Natural killer cell treated with Interleukin-12 subunit alpha and Interleukin-12 subunit beta and Interleukin-15 and Interleukin-18, amount 100 ng/mL, for 72 hours (primary cell): ENCODE data around the gene PRR14. TPM values are rescaled to one million over a fixed set of nuclear protein-coding genes. Genes with fewer than 3 reads are reported as not detected.
A peak's percentile ranks its signal among the peaks of the same experiment; 100 is the strongest.
"Not testable (repeated sequence)": the region's sequence is repeated elsewhere in the genome, so short reads cannot be mapped to it uniquely, and the experiment has no call there.

Source experiments
- ATAC-seq, 2 donors: fragments of 150-1000 bp; cut with Tn5 transposase in 1 of 2; sonication (Bioruptor Pico), chemical (Tn5 transposase) in 1 of 2; 2 replicates each; pipeline ENCODE4 v1.10.0; 2021
- DNase-seq: peaks from one replicate; pipeline ENCODE4 v3.0.0; 2022; ENCODE audit warnings: low spot score
- H3K27ac Mint-ChIP-seq, 2 donors: 1 replicate in 1 of 2; 2 replicates in 1 of 2; pipeline ENCODE4 v1.8.0; 2022; ENCODE audit warnings: mixed read lengths in 2 of 2, mild to moderate bottlenecking in 1 of 2, moderate library complexity in 1 of 2
- H3K27me3 Mint-ChIP-seq, 2 donors: 1 replicate in 1 of 2; 2 replicates in 1 of 2; pipeline ENCODE4 v1.8.0; 2022; ENCODE audit warnings: mixed read lengths in 2 of 2
- H3K36me3 Mint-ChIP-seq: one replicate; pipeline ENCODE4 v1.8.0; 2022; ENCODE audit warnings: mixed read lengths
- H3K4me1 Mint-ChIP-seq, 2 donors: 1 replicate in 1 of 2; 2 replicates in 1 of 2; pipeline ENCODE4 v1.8.0; 2022; ENCODE audit warnings: low read depth in 2 of 2, mixed read lengths in 2 of 2, mild to moderate bottlenecking in 1 of 2
- H3K4me3 Mint-ChIP-seq: one replicate; pipeline ENCODE4 v1.8.0; 2022; ENCODE audit warnings: mixed read lengths
- H3K9me3 Mint-ChIP-seq: 2 replicates; pipeline ENCODE4 v1.8.0; 2022; ENCODE audit warnings: mixed read lengths
- total RNA-seq, 2 donors: library from RNA; stranded (reverse); gene quantifications; one replicate each; pipeline ENCODE4 v1.2.3, GENCODE V29; 2022

Gene PRR14
- total RNA-seq, 2 donors from 2014 or later = 128 to 197 TPM

GRCh38 chr16:30669903-30670824, 19.4 kb downstream of the PRR14 start:
- DNase-seq (no peak), ATAC-seq (no peak)
- H3K4me3 Mint-ChIP-seq = no peak overlapping the region
- no peaks in the 10 kb centered on the region for H3K27me3 Mint-ChIP-seq
- no peaks in the 10 kb centered on the region for H3K9me3 Mint-ChIP-seq
- H3K4me1 Mint-ChIP-seq = peaks cover 0 to 4% of the 10 kb centered on the region in 2 donors
- no peak overlapping the region for H3K27ac Mint-ChIP-seq
- no peaks in the 10 kb centered on the region for H3K36me3 Mint-ChIP-seq

GRCh38 chr16:30675143-30675542, 24.4 kb downstream of the PRR14 start:
- H3K4me3 Mint-ChIP-seq = no peak overlapping the region
- H3K27ac Mint-ChIP-seq = no peak overlapping the region
- H3K36me3 Mint-ChIP-seq = no peaks in the 10 kb centered on the region
- ATAC-seq (no peak), DNase-seq (no peak)
- H3K27me3 Mint-ChIP-seq = no peaks in the 10 kb centered on the region
- no peaks in the 10 kb centered on the region for H3K9me3 Mint-ChIP-seq
- H3K4me1 Mint-ChIP-seq = no peaks in the 10 kb centered on the region

GRCh38 chr16:30677931-30678585, 27.3 kb downstream of the PRR14 start:
- H3K4me3 Mint-ChIP-seq = no peak overlapping the region
- H3K9me3 Mint-ChIP-seq = no peaks in the 10 kb centered on the region
- H3K27ac Mint-ChIP-seq = peak overlapping the region in 1 of 2 donors; percentile 33
- no peaks in the 10 kb centered on the region for H3K36me3 Mint-ChIP-seq
- no peaks in the 10 kb centered on the region for H3K27me3 Mint-ChIP-seq
- ATAC-seq (no peak), DNase-seq (no peak)
- no peaks in the 10 kb centered on the region for H3K4me1 Mint-ChIP-seq

GRCh38 chr16:30678586-30678970, 27.8 kb downstream of the PRR14 start:
- no peaks in the 10 kb centered on the region for H3K36me3 Mint-ChIP-seq
- no peak overlapping the region for H3K4me3 Mint-ChIP-seq
- ATAC-seq (no peak), DNase-seq (no peak)
- H3K27me3 Mint-ChIP-seq = no peaks in the 10 kb centered on the region
- H3K27ac Mint-ChIP-seq = no peak overlapping the region
- H3K4me1 Mint-ChIP-seq = no peaks in the 10 kb centered on the region
- no peaks in the 10 kb centered on the region for H3K9me3 Mint-ChIP-seq

GRCh38 chr16:30680326-30680725, 29.6 kb downstream of the PRR14 start:
- no peak for DNase-seq
- Mint-ChIP-seq H3K36me3 (no peaks in the 10 kb centered on the region), H3K4me3 (no peak overlapping the region), H3K9me3 (no peaks in the 10 kb centered on the region), H3K4me1 (no peaks in the 10 kb centered on the region), H3K27ac (no peak overlapping the region), H3K27me3 (no peaks in the 10 kb centered on the region)
- ATAC-seq = no peak

- no peaks in the 10 kb centered on the region for H3K9me3 Mint-ChIP-seq
- no peak overlapping the region for H3K27ac Mint-ChIP-seq
- ATAC-seq = no peak
- no peak for DNase-seq
- no peaks in the 10 kb centered on the region for H3K36me3 Mint-ChIP-seq
- no peaks in the 10 kb centered on the region for H3K27me3 Mint-ChIP-seq
- H3K4me1 Mint-ChIP-seq = peaks cover 5 to 12% of the 10 kb centered on the region in 2 donors
- no peak overlapping the region for H3K4me3 Mint-ChIP-seq
Observed at GRCh38 chr16:30688701-30689100, 37.9 kb downstream of the PRR14 start.

GRCh38 chr16:30691907-30692306, 41.1 kb downstream of the PRR14 start:
- ATAC-seq = no peak
- H3K4me1 Mint-ChIP-seq = peaks cover 9 to 15% of the 10 kb centered on the region in 2 donors
- no peaks in the 10 kb centered on the region for H3K36me3 Mint-ChIP-seq
- no peak overlapping the region for H3K4me3 Mint-ChIP-seq
- no peak overlapping the region for H3K27ac Mint-ChIP-seq
- H3K27me3 Mint-ChIP-seq = no peaks in the 10 kb centered on the region
- no peaks in the 10 kb centered on the region for H3K9me3 Mint-ChIP-seq
- DNase-seq = no peak

- no peak for ATAC-seq
- Mint-ChIP-seq H3K4me1 (peaks cover 14 to 20% of the 10 kb centered on the region in 2 donors), H3K27ac (peak overlapping the region in 1 of 2 donors; percentile 32), H3K9me3 (no peaks in the 10 kb centered on the region), H3K27me3 (no peaks in the 10 kb centered on the region), H3K4me3 (no peak overlapping the region), H3K36me3 (no peaks in the 10 kb centered on the region)
- DNase-seq = no peak
Observed at GRCh38 chr16:30692396-30693064, 41.8 kb downstream of the PRR14 start.

- DNase-seq = no peak
- Mint-ChIP-seq H3K27ac (no peak overlapping the region), H3K4me3 (no peak overlapping the region), H3K4me1 (peaks cover 30 to 40% of the 10 kb centered on the region in 2 donors), H3K36me3 (peaks cover 10% of the 10 kb centered on the region), H3K27me3 (no peaks in the 10 kb centered on the region), H3K9me3 (no peaks in the 10 kb centered on the region)
- no peak for ATAC-seq
Observed at GRCh38 chr16:30694926-30695693, 44.4 kb downstream of the PRR14 start.

- not testable (repeated sequence) for H3K9me3 Mint-ChIP-seq, DNase-seq, ATAC-seq, H3K27me3 Mint-ChIP-seq, H3K27ac Mint-ChIP-seq
- Mint-ChIP-seq H3K4me1 (peaks cover 36 to 47% of the 10 kb centered on the region in 2 donors), H3K36me3 (peaks cover 11% of the 10 kb centered on the region), H3K4me3 (peak overlapping the region; percentile 91)
Observed at GRCh38 chr16:30696646-30697045, 45.9 kb downstream of the PRR14 start.

GRCh38 chr16:30697264-30698138, 46.7 kb downstream of the PRR14 start:
- ATAC-seq = peak; percentile 93 to 95
- Mint-ChIP-seq H3K9me3 (no peaks in the 10 kb centered on the region), H3K4me3 (peak overlapping the region; percentile 91), H3K36me3 (peaks cover 12% of the 10 kb centered on the region), H3K27ac (peak overlapping the region; percentile 99 to 100), H3K4me1 (peaks cover 36 to 43% of the 10 kb centered on the region in 2 donors), H3K27me3 (no peaks in the 10 kb centered on the region)
- DNase-seq = no peak

- Mint-ChIP-seq H3K36me3 (peaks cover 16% of the 10 kb centered on the region), H3K27me3 (no peaks in the 10 kb centered on the region), H3K4me3 (peak overlapping the region; percentile 91), H3K4me1 (peaks cover 38 to 40% of the 10 kb centered on the region in 2 donors), H3K9me3 (no peaks in the 10 kb centered on the region), H3K27ac (peak overlapping the region; percentile 99 to 100)
- peak; percentile 99 for DNase-seq
- ATAC-seq = peak; percentile 86 to 88
Observed at GRCh38 chr16:30698139-30698815, 47.5 kb downstream of the PRR14 start.
